HepG2 (cell line): Measurements from ENCODE around the gene KRTAP10-5.

Source experiments
- ETV6 ChIP-seq: sonication (generic); formaldehyde crosslinking; conservative IDR thresholded peaks from 2 replicates; pipeline ENCODE4 v1.4.0; 2020; ENCODE audit warnings: missing genetic modification reagents
- GMEB2 ChIP-seq: IDR thresholded peaks from 2 replicates; pipeline ENCODE4 v1.6.1; 2016; ENCODE audit warnings: missing biosample characterization, missing genetic modification reagents, low read depth
- HMGXB4 ChIP-seq, 2 experiments: sonication (generic) in 1 of 2; formaldehyde crosslinking in 1 of 2; IDR thresholded peaks; 2 replicates each; pipeline versions ENCODE4 v1.4.0 to v1.6.1; 2018 to 2020; ENCODE audit warnings: missing genetic modification reagents in 2 of 2, borderline replicate concordance in 1 of 2, low read depth in 1 of 2, mild to moderate bottlenecking in 1 of 2, missing biosample characterization in 1 of 2
- JUND ChIP-seq: sonication (generic); formaldehyde crosslinking; IDR thresholded peaks from 2 replicates; pipeline ENCODE4 v1.8.0; 2022; ENCODE audit warnings: mild to moderate bottlenecking, missing genetic modification reagents
- NR3C1 ChIP-seq: sonication (generic); formaldehyde crosslinking; IDR thresholded peaks from 2 replicates; pipeline ENCODE4 v1.4.0; 2020; ENCODE audit warnings: missing genetic modification reagents
- POLR2A ChIP-seq, 2 experiments: IDR thresholded peaks; 2 replicates each; pipeline ENCODE4 v1.6.1; 2011; ENCODE audit warnings: low read depth in 2 of 2, low read length in 2 of 2, mild to moderate bottlenecking in 1 of 2, moderate library complexity in 1 of 2; ENCODE audit not compliant: insufficient read depth in 1 of 2
- RERE ChIP-seq: IDR thresholded peaks from 2 replicates; pipeline ENCODE4 v1.6.1; 2016; ENCODE audit warnings: low read depth, missing genetic modification reagents, missing compliant biosample characterization
- TRAFD1 ChIP-seq: sonication (generic); formaldehyde crosslinking; IDR thresholded peaks from 2 replicates; pipeline ENCODE4 v1.5.1; 2020; ENCODE audit warnings: missing genetic modification reagents, mild to moderate bottlenecking, borderline replicate concordance
- ZFP36 ChIP-seq: fragments of 150-350 bp; IDR thresholded peaks from 2 replicates; pipeline ENCODE4 v1.6.1; 2018; ENCODE audit warnings: borderline replicate concordance, low read length, low read depth; ENCODE audit not compliant: partially characterized antibody
- ZHX1 ChIP-seq: sonication (generic); formaldehyde crosslinking; IDR thresholded peaks from 2 replicates; pipeline ENCODE4 v1.8.1; 2022; ENCODE audit warnings: low read depth, mild to moderate bottlenecking, missing genetic modification reagents

- TF ChIP-seq TRAFD1 (no peak), ZHX1 (CRISPR knock-in tag) (no peak), GMEB2 (no peak), POLR2A (IDR thresholded peaks at IDR 0.05; ENCODE audit: insufficient read depth in 1 of 2, low read depth in 2 of 2, low read length in 2 of 2) (no peak), ZFP36 (no peak), NR3C1 (CRISPR knock-in tag) (no peak), JUND (CRISPR knock-in tag) (no peak), ETV6 (CRISPR knock-in tag) (no peak), RERE (CRISPR knock-in tag) (no peak), HMGXB4 (CRISPR knock-in tag; IDR thresholded peaks at IDR 0.05; ENCODE audit: borderline replicate concordance in 1 of 2, low read depth in 1 of 2) (no peak)
Measured at GRCh38 chr21:44626673-44627143, 46.3 kb upstream of the KRTAP10-5 start, which contains the start of gene KRTAP10-9.
